Endodermal cell (in vitro differentiated cells): ENCODE results near the gene LGALS7. TPM values are rescaled to one million over a fixed set of nuclear protein-coding genes. Genes with fewer than 3 reads are reported as not detected.

Experiments
- DNase-seq: peaks from one replicate; pipeline ENCODE4 v3.0.0-alpha.2; 2017
- H3K27ac ChIP-seq: 2 replicates; pipeline ENCODE4 v1.5.1; 2013; ENCODE audit warnings: mild to moderate bottlenecking, low read depth, low read length, moderate library complexity
- H3K27me3 ChIP-seq: 2 replicates; pipeline ENCODE4 v1.6.1; 2013; ENCODE audit warnings: mild to moderate bottlenecking, low read length, moderate library complexity; ENCODE audit not compliant: insufficient read depth, control insufficient read depth, poor library complexity, severe bottlenecking
- H3K36me3 ChIP-seq: 2 replicates; pipeline ENCODE4 v1.7.0; 2013; ENCODE audit warnings: mild to moderate bottlenecking, low read length, moderate library complexity; ENCODE audit not compliant: control insufficient read depth, insufficient read depth
- H3K4me1 ChIP-seq: one replicate; pipeline ENCODE4 v1.7.0; 2013; ENCODE audit warnings: low read length; ENCODE audit not compliant: control insufficient read depth, insufficient read depth
- H3K4me3 ChIP-seq: 2 replicates; pipeline ENCODE4 v1.5.1; 2013; ENCODE audit warnings: mild to moderate bottlenecking, low read length, moderate library complexity
- H3K9ac ChIP-seq: 2 replicates; pipeline ENCODE4 v1.6.1; 2013; ENCODE audit warnings: mild to moderate bottlenecking, low read length, moderate library complexity; ENCODE audit not compliant: poor library complexity, severe bottlenecking; ENCODE audit errors: extremely low read depth
- H3K9me3 ChIP-seq: 2 replicates; pipeline ENCODE4 v1.6.1; 2013; ENCODE audit warnings: mild to moderate bottlenecking, low read length, moderate library complexity; ENCODE audit not compliant: control insufficient read depth
- H3K27ac Mint-ChIP-seq: 2 replicates; pipeline ENCODE4 v1.8.0; 2020; ENCODE audit warnings: mixed read lengths
- H3K27me3 Mint-ChIP-seq: 2 replicates; pipeline ENCODE4 v1.8.0; 2021; ENCODE audit warnings: mild to moderate bottlenecking, mixed read lengths; ENCODE audit not compliant: insufficient read depth
- H3K36me3 Mint-ChIP-seq: 2 replicates; pipeline ENCODE4 v1.8.0; 2020; ENCODE audit warnings: low read depth, mixed read lengths
- H3K4me1 Mint-ChIP-seq: 2 replicates; pipeline ENCODE4 v1.8.0; 2020; ENCODE audit warnings: mixed read lengths
- H3K4me3 Mint-ChIP-seq: 2 replicates; pipeline ENCODE4 v1.8.0; 2020; ENCODE audit warnings: mild to moderate bottlenecking, moderate library complexity, mixed read lengths
- H3K9me3 Mint-ChIP-seq: 2 replicates; pipeline ENCODE4 v1.8.0; 2020; ENCODE audit warnings: mild to moderate bottlenecking, mixed read lengths
- CTCF ChIP-seq: fragments of 200-600 bp; sonication (generic); conservative IDR thresholded peaks from 2 replicates; pipeline ENCODE4 v1.5.0; 2021; ENCODE audit warnings: antibody characterized with exemption, mild to moderate bottlenecking
- WGBS, 2 experiments: methylation state at CpG; one replicate each; pipeline versions ENCODE4 v1.1.5 to v1.1.7; 2013; ENCODE audit warnings: missing lambda C conversion rate in 2 of 2, mixed read lengths in 1 of 2; ENCODE audit not compliant: insufficient coverage in 1 of 2, insufficient read length in 1 of 2; 5-methylcytosine and 5-hydroxymethylcytosine counted together
- total RNA-seq, 2 donors: library from RNA; stranded (reverse); fragmentation: NEBNext Ultra II Directional in 1 of 2; extraction: Animal tissue kit (Norgen Biotek cat#: 25700) in 1 of 2; gene quantifications; 2 replicates in 1 of 2; 3 replicates in 1 of 2; pipeline ENCODE4 v1.2.1, GENCODE V29; 2021

LGALS7 gene
- total RNA-seq, 2 donors from 2014 or later: 1.8 TPM; not detected in 1

GRCh38 chr19:38727306-38727867 is 45.9 kb downstream of the LGALS7 start:
- no peak overlapping the region for H3K4me3 ChIP-seq

GRCh38 chr19:38726761-38727301 is 46.5 kb downstream of the LGALS7 start:
- no peak for DNase-seq
- Histone ChIP-seq H3K4me3 (no peak overlapping the region), H3K4me1 (peaks cover 20% of the 10 kb centered on the region), H3K36me3 (peaks cover 65% of the 10 kb centered on the region), H3K9me3 (no peaks in the 10 kb centered on the region), H3K27me3 (no peaks in the 10 kb centered on the region), H3K27ac (no peak overlapping the region), H3K9ac (no peak overlapping the region)
- peaks cover 59% of the 10 kb centered on the region for H3K36me3 Mint-ChIP-seq
- no peak overlapping the region for H3K27ac Mint-ChIP-seq
- no peaks in the 10 kb centered on the region for H3K9me3 Mint-ChIP-seq
- no peaks in the 10 kb centered on the region for H3K27me3 Mint-ChIP-seq
- TF ChIP-seq CTCF: no peak
- H3K4me1 Mint-ChIP-seq: peaks cover 26% of the 10 kb centered on the region
- no peak overlapping the region for H3K4me3 Mint-ChIP-seq
- WGBS, 2 experiments: 90 to 94% methylated on average over 30 of the region's 30 CpGs

More at GRCh38 chr19:38727306-38727867, 45.9 kb downstream of the LGALS7 start:
- 91 to 92% methylated on average over 7 to 16 of the region's 17 CpGs for WGBS, 2 experiments
- H3K4me1 Mint-ChIP-seq: peaks cover 24% of the 10 kb centered on the region
- no peak overlapping the region for H3K27ac ChIP-seq
- H3K27me3 Mint-ChIP-seq: no peaks in the 10 kb centered on the region
- no peaks in the 10 kb centered on the region for H3K9me3 Mint-ChIP-seq
- no peak overlapping the region for H3K9ac ChIP-seq
- no peak overlapping the region for H3K4me3 Mint-ChIP-seq
- DNase-seq: no peak
- no peak for TF ChIP-seq CTCF
- H3K36me3 ChIP-seq: peaks cover 69% of the 10 kb centered on the region
- H3K9me3 ChIP-seq: no peaks in the 10 kb centered on the region
- peaks cover 57% of the 10 kb centered on the region for H3K36me3 Mint-ChIP-seq
- no peak overlapping the region for H3K27ac Mint-ChIP-seq
- H3K4me1 ChIP-seq: peaks cover 15% of the 10 kb centered on the region
- no peaks in the 10 kb centered on the region for H3K27me3 ChIP-seq

- no peak overlapping the region for H3K27ac Mint-ChIP-seq
- peaks cover 65% of the 10 kb centered on the region for H3K36me3 ChIP-seq
- WGBS, 2 experiments: 95 to 98% methylated on average over 5 to 6 of the region's 6 CpGs
- no peaks in the 10 kb centered on the region for H3K9me3 ChIP-seq
- peaks cover 23% of the 10 kb centered on the region for H3K4me1 ChIP-seq
- H3K27ac ChIP-seq: no peak overlapping the region
- H3K27me3 Mint-ChIP-seq: no peaks in the 10 kb centered on the region
- H3K4me3 ChIP-seq: no peak overlapping the region
- no peak for DNase-seq
- H3K36me3 Mint-ChIP-seq: peaks cover 56% of the 10 kb centered on the region
- no peak for TF ChIP-seq CTCF
- no peak overlapping the region for H3K9ac ChIP-seq
- no peaks in the 10 kb centered on the region for H3K9me3 Mint-ChIP-seq
- H3K4me1 Mint-ChIP-seq: peaks cover 23% of the 10 kb centered on the region
- H3K27me3 ChIP-seq: no peaks in the 10 kb centered on the region
- no peak overlapping the region for H3K4me3 Mint-ChIP-seq
Measured at GRCh38 chr19:38726284-38726673, 47.0 kb downstream of the LGALS7 start.
